Kidney glomerular epithelial cell (primary cell): ENCODE data around the gene ARFIP2.

Source experiments
- DNase-seq: peaks from one replicate; lab custom pipeline; 2025; lab: John Stamatoyannopoulos, UW

Gene ARFIP2

GRCh38 chr11:6482441-6482840 lies 1.3 kb upstream of the ARFIP2 start:
- DNase-seq = no peak

GRCh38 chr11:6481924-6482275 lies 769 bp upstream of the ARFIP2 start:
- no peak for DNase-seq

- no peak for DNase-seq
Observed at GRCh38 chr11:6480299-6480914, 724 bp downstream of the ARFIP2 start.

- no peak for DNase-seq
Observed at GRCh38 chr11:6476571-6476970, 4.6 kb downstream of the ARFIP2 start.

GRCh38 chr11:6475936-6476335 lies 5.2 kb downstream of the ARFIP2 start:
- no peak for DNase-seq

- DNase-seq = no peak
Observed at GRCh38 chr11:6474806-6475500, 6.2 kb downstream of the ARFIP2 start.

GRCh38 chr11:6474413-6474792 lies 6.7 kb downstream of the ARFIP2 start:
- no peak for DNase-seq

- DNase-seq = peak; percentile 84
Observed at GRCh38 chr11:6473451-6474412, 7.4 kb downstream of the ARFIP2 start, which contains the start of gene TRIM3. TSS of gene TRIM3 (minus strand) at chr11:6473941. CDS start at chr11:6465695, 8,246 bp downstream.

GRCh38 chr11:6472934-6473333 lies 8.2 kb downstream of the ARFIP2 start:
- DNase-seq = no peak

- DNase-seq = no peak
Observed at GRCh38 chr11:6469599-6469998, 11.5 kb downstream of the ARFIP2 start.

GRCh38 chr11:6468712-6469495 lies 12.2 kb downstream of the ARFIP2 start:
- peak; percentile 69 for DNase-seq

GRCh38 chr11:6459099-6459450 lies 22.1 kb downstream of the ARFIP2 start:
- DNase-seq = no peak

- no peak for DNase-seq
Observed at GRCh38 chr11:6458352-6459098, 22.6 kb downstream of the ARFIP2 start.

- no peak for DNase-seq
Observed at GRCh38 chr11:6457581-6458320, 23.4 kb downstream of the ARFIP2 start.

- DNase-seq = no peak
Observed at GRCh38 chr11:6456361-6457073, 24.6 kb downstream of the ARFIP2 start.

- DNase-seq = no peak
Observed at GRCh38 chr11:6455070-6455469, 26.1 kb downstream of the ARFIP2 start.

- no peak for DNase-seq
Observed at GRCh38 chr11:6453152-6453551, 28.0 kb downstream of the ARFIP2 start.

GRCh38 chr11:6452219-6452618 lies 28.9 kb downstream of the ARFIP2 start:
- no peak for DNase-seq

GRCh38 chr11:6448574-6448973 lies 32.6 kb downstream of the ARFIP2 start:
- no peak for DNase-seq
